Lung (tissue), 12 donors: Measurements from ENCODE around the gene USP44. TPM values are rescaled to one million over a fixed set of nuclear protein-coding genes. Genes with fewer than 3 reads are reported as not detected.

ENCODE experiments used
- ATAC-seq: fragments of 200-7000 bp; cut with Tn5 transposase; one replicate; pipeline ENCODE4 v1.9.1; 2020; ENCODE audit warnings: moderate number of reproducible peaks; ENCODE audit not compliant: insufficient read depth, low FRiP score
- DNase-seq, 3 donors: peaks; one replicate each; pipeline ENCODE4 v3.0.0-alpha.2; 2013 to 2017
- H3K27ac ChIP-seq, 2 donors: one replicate each; pipeline ENCODE4 v1.5.1; 2013; ENCODE audit warnings: mild to moderate bottlenecking in 2 of 2, moderate library complexity in 2 of 2, control low read depth in 1 of 2, inconsistent platforms in 1 of 2, low read depth in 1 of 2, low read length in 1 of 2
- H3K27me3 ChIP-seq, 3 donors: one replicate each; pipeline ENCODE4 v1.5.1; 2013; ENCODE audit warnings: low read length in 2 of 3; ENCODE audit not compliant: control insufficient read depth in 3 of 3, insufficient read depth in 3 of 3
- H3K36me3 ChIP-seq, 4 donors: one replicate each; pipeline ENCODE4 v1.5.1; 2013; ENCODE audit warnings: low read length in 4 of 4, mild to moderate bottlenecking in 1 of 4, moderate library complexity in 1 of 4; ENCODE audit not compliant: control insufficient read depth in 4 of 4, insufficient read depth in 4 of 4
- H3K4me1 ChIP-seq, 5 donors: one replicate each; pipeline ENCODE4 v1.5.1; 2013; ENCODE audit warnings: low read length in 5 of 5, mild to moderate bottlenecking in 2 of 5, moderate library complexity in 1 of 5; ENCODE audit not compliant: control insufficient read depth in 5 of 5, insufficient read depth in 5 of 5
- H3K4me3 ChIP-seq: one replicate; pipeline ENCODE4 v1.5.1; 2013; ENCODE audit warnings: mild to moderate bottlenecking, control low read depth, moderate library complexity
- H3K9ac ChIP-seq, 2 donors: one replicate each; pipeline ENCODE4 v1.5.1; 2013; ENCODE audit warnings: low read length in 2 of 2, control low read depth in 1 of 2; ENCODE audit not compliant: insufficient read depth in 1 of 2
- H3K9me3 ChIP-seq, 4 donors: one replicate each; pipeline ENCODE4 v1.5.1; 2013; ENCODE audit warnings: low read length in 3 of 4, mild to moderate bottlenecking in 1 of 4, moderate library complexity in 1 of 4; ENCODE audit not compliant: control insufficient read depth in 4 of 4, insufficient read depth in 3 of 4
- CTCF ChIP-seq: IDR thresholded peaks from 2 replicates; pipeline ENCODE4 v1.5.1; 2012; ENCODE audit warnings: mild to moderate bottlenecking; ENCODE audit errors: control extremely low read depth, extremely low read depth
- WGBS, 2 donors: extraction: QIAGEN DNeasy Blood & Tissue Kit; methylation state at CpG; one replicate each; pipeline ENCODE4 v1.1.7; 2013; 5-methylcytosine and 5-hydroxymethylcytosine counted together
- polyA plus RNA-seq, 2 donors: library from polyadenylated mRNA; stranded (reverse); fragments of 200-250 nt; gene quantifications; one replicate each; pipeline ENCODE4 v1.2.1, GENCODE V29; 2013
- total RNA-seq, 2 donors: library from RNA; depleted of rRNA in 1 of 2; stranded (reverse); fragments of >200 nt in 1 of 2; gene quantifications; one replicate each; pipeline ENCODE4 v1.2.1, GENCODE V29; 2014 to 2021
- donor health status: control.
- donor health status: control.
- donor health status: Bipolar disorder and iron deficiency.
- donor health status: healthy.
- donor health status: DM: yes; HTN: yes; CAD: no.

The USP44 gene
- total and polyA plus RNA-seq, 4 donors = 2.3 to 18.6 (median 10.2) TPM

GRCh38 chr12:95473884-95474659, 77.2 kb downstream of the USP44 start, which contains the start of gene METAP2:
Gene METAP2, plus strand, starts transcription at chr12:95474152. Its CDS starts 28 bp downstream, at chr12:95474180.
- Histone ChIP-seq H3K9me3 (no peaks in the 10 kb centered on the region), H3K4me3 (peak within 1 kb of the TSS; percentile 94), H3K4me1 (peaks cover 0 to 13% (median 9%) of the 10 kb centered on the region in 5 donors), H3K9ac (peak within 1 kb of the TSS; percentile 85 to 97), H3K27me3 (no peaks in the 10 kb centered on the region), H3K36me3 (peaks cover 2 to 13% (median 10%) of the 10 kb centered on the region in 4 donors), H3K27ac (peak within 1 kb of the TSS; percentile 94 to 96)
- peak; percentile 97 to 98 (median 97) for DNase-seq
- 0% methylated on average over 49 of the region's 49 CpGs for WGBS, 2 donors
- ATAC-seq = peak; percentile 100
- no peak for TF ChIP-seq CTCF

GRCh38 chr12:95473231-95473883, 77.9 kb downstream of the USP44 start:
- peaks cover 0 to 13% (median 8%) of the 10 kb centered on the region in 5 donors for H3K4me1 ChIP-seq
- WGBS, 2 donors = 0 to 1% methylated on average over 23 of the region's 23 CpGs
- DNase-seq (peak; percentile 55 to 86 (median 81)), ATAC-seq (peak; percentile 30)
- H3K4me3 ChIP-seq = peak overlapping the region; percentile 45
- no peaks in the 10 kb centered on the region for H3K27me3 ChIP-seq
- peaks cover 0 to 13% (median 7%) of the 10 kb centered on the region in 4 donors for H3K36me3 ChIP-seq
- no peaks in the 10 kb centered on the region for H3K9me3 ChIP-seq
- no peak for TF ChIP-seq CTCF
- peak overlapping the region; percentile 94 to 96 for H3K27ac ChIP-seq
- H3K9ac ChIP-seq = peak overlapping the region; percentile 85 to 97

GRCh38 chr12:95470300-95470699, 81.0 kb downstream of the USP44 start:
- ATAC-seq (no peak), DNase-seq (no peak)
- Histone ChIP-seq H3K4me3 (no peak overlapping the region), H3K9me3 (no peaks in the 10 kb centered on the region), H3K27ac (no peak overlapping the region), H3K4me1 (peaks cover 0 to 5% (median 3%) of the 10 kb centered on the region in 5 donors), H3K9ac (no peak overlapping the region), H3K27me3 (no peaks in the 10 kb centered on the region), H3K36me3 (no peaks in the 10 kb centered on the region)
- no peak for TF ChIP-seq CTCF
- WGBS, 2 donors = 83 to 90% methylated on average over 1 of the region's 1 CpG

Other genes with a start within 250 kb of the USP44 start
- gene METAP2, start 77.3 kb downstream of the USP44 start, total RNA-seq = 10 to 100 TPM; 53.4 to 60.4 TPM
- gene METAP2, start 77.3 kb downstream of the USP44 start, polyA plus RNA-seq = 10 to 100 TPM; 49.1 to 49.3 TPM
- gene NTN4, start 239.3 kb upstream of the USP44 start, total RNA-seq = 10 to 100 TPM; 66.1 to 72.4 TPM
- gene NTN4, start 239.3 kb upstream of the USP44 start, polyA plus RNA-seq = 10 to 100 TPM; 22.1 to 40.9 TPM